ENCODE measurements around the gene SRC. TPM values are rescaled to one million over a fixed set of nuclear protein-coding genes. Genes with fewer than 3 reads are reported as not detected.

SRC gene
- total RNA-seq, 4 donors from 2014 or later, result 27.5 to 52.2 (median 42.3) TPM

GRCh38 chr20:37407573-37408002 lies 61.6 kb downstream of the SRC start:
- no peak for DNase-seq (ENCODE audit: extremely low spot score)
- 56% methylated on average over 14 of the region's 14 CpGs for WGBS
- peaks cover 3 to 44% (median 42%) of the 10 kb centered on the region in 4 donors for H3K4me1 ChIP-seq

GRCh38 chr20:37408302-37409193 lies 62.6 kb downstream of the SRC start:
- 23% methylated on average over 22 of the region's 23 CpGs for WGBS
- intact Hi-C loops (cut with DNase I), result loop anchor here (5.0 kb wide), 1 partner anchor 124 kb away; no protein-coding TSS in a partner anchor
- TF ChIP-seq POLR2AphosphoS5 (IDR thresholded peaks at IDR 0.05) (no peak), EP300 (IDR thresholded peaks at IDR 0.05) (no peak), POLR2A (IDR thresholded peaks at IDR 0.05; ENCODE audit: low read depth) (no peak), CTCF (IDR thresholded peaks at IDR 0.05) (no peak)

More at GRCh38 chr20:37407573-37408002, 61.6 kb downstream of the SRC start:
- Histone ChIP-seq H3K27me3 (peaks cover 0 to 35% (median 3%) of the 10 kb centered on the region in 4 donors), H3K9me3 (no peaks in the 10 kb centered on the region), H3K4me3 (no peak overlapping the region), H3K36me3 (peaks cover 0 to 18% (median 16%) of the 10 kb centered on the region in 4 donors), H3K27ac (replicated peaks in 1 of 4) (no peak overlapping the region)
- no peak for TF ChIP-seq EP300 (IDR thresholded peaks at IDR 0.05)
- peak in 1 of 2 donors; percentile 66 for TF ChIP-seq POLR2AphosphoS5 (IDR thresholded peaks at IDR 0.05)
- intact Hi-C loops (cut with DNase I), result loop anchor here (5.0 kb wide), 1 partner anchor 125 kb away; no protein-coding TSS in a partner anchor

GRCh38 chr20:37411408-37412219 lies 65.7 kb downstream of the SRC start:
- no peak for DNase-seq (ENCODE audit: extremely low spot score)
- Histone ChIP-seq H3K27me3 (peaks cover 0 to 52% (median 3%) of the 10 kb centered on the region in 4 donors), H3K27ac (replicated peaks in 1 of 4) (no peak overlapping the region), H3K4me1 (peaks cover 0 to 39% (median 38%) of the 10 kb centered on the region in 4 donors), H3K36me3 (no peaks in the 10 kb centered on the region), H3K4me3 (peak overlapping the region in 3 of 4 donors; percentile 30 to 55 (median 45)), H3K9me3 (no peaks in the 10 kb centered on the region)
- intact Hi-C loops (cut with DNase I), result loop anchor here (10.0 kb wide), 1 partner anchor 573 kb away; no protein-coding TSS in a partner anchor
- 61% methylated on average over 17 of the region's 17 CpGs for WGBS
- no peak for TF ChIP-seq POLR2AphosphoS5 (IDR thresholded peaks at IDR 0.05)
- no peak for TF ChIP-seq POLR2A (IDR thresholded peaks at IDR 0.05; ENCODE audit: low read depth)
- no peak for TF ChIP-seq CTCF (IDR thresholded peaks at IDR 0.05)
- no peak for TF ChIP-seq EP300 (IDR thresholded peaks at IDR 0.05)

More at GRCh38 chr20:37408302-37409193, 62.6 kb downstream of the SRC start:
- Histone ChIP-seq H3K4me1 (peaks cover 3 to 46% (median 46%) of the 10 kb centered on the region in 4 donors), H3K27ac (replicated peaks in 1 of 4) (no peak overlapping the region), H3K9me3 (no peaks in the 10 kb centered on the region), H3K4me3 (no peak overlapping the region), H3K36me3 (peaks cover 0 to 9% (median 6%) of the 10 kb centered on the region in 4 donors), H3K27me3 (peaks cover 0 to 35% (median 3%) of the 10 kb centered on the region in 4 donors)
- no peak for DNase-seq (ENCODE audit: extremely low spot score)

GRCh38 chr20:37413023-37413334 lies 67.0 kb downstream of the SRC start:
- TF ChIP-seq POLR2A (IDR thresholded peaks at IDR 0.05; ENCODE audit: low read depth), result no peak
- no peak for TF ChIP-seq EP300 (IDR thresholded peaks at IDR 0.05)
- TF ChIP-seq CTCF (IDR thresholded peaks at IDR 0.05), result no peak
- TF ChIP-seq POLR2AphosphoS5 (IDR thresholded peaks at IDR 0.05), result no peak
- peaks cover 0 to 59% (median 3%) of the 10 kb centered on the region in 4 donors for H3K27me3 ChIP-seq
- no peaks in the 10 kb centered on the region for H3K36me3 ChIP-seq
- peaks cover 0 to 25% (median 25%) of the 10 kb centered on the region in 4 donors for H3K4me1 ChIP-seq
- H3K4me3 ChIP-seq, result no peak overlapping the region
- no peaks in the 10 kb centered on the region for H3K9me3 ChIP-seq
- intact Hi-C loops (cut with DNase I), result loop anchor here (10.0 kb wide), 1 partner anchor 572 kb away; no protein-coding TSS in a partner anchor
- WGBS, result 81% methylated on average over 7 of the region's 7 CpGs
- no peak overlapping the region for H3K27ac ChIP-seq (replicated peaks in 1 of 4)
- DNase-seq (ENCODE audit: extremely low spot score), result no peak

All from esophagus muscularis mucosa (tissue), 4 donors.